AG10803 (cell line): ENCODE data around the gene HIPK1.
"Not testable (repeated sequence)": the region's sequence is repeated elsewhere in the genome, so short reads cannot be mapped to it uniquely, and the experiment has no call there.

ENCODE experiments used
- DNase-seq: peaks from one replicate; pipeline ENCODE4 v3.0.0; 2010; ENCODE audit warnings: low read depth
- H3K4me3 ChIP-seq: 2 replicates; pipeline ENCODE4 v1.5.1; 2011; ENCODE audit warnings: mild to moderate bottlenecking, low read length, control low read depth
- TF ChIP-seq, protein P1 (sequence below): conservative IDR thresholded peaks from 2 replicates; pipeline ENCODE4 v1.5.1; 2011; ENCODE audit warnings: mild to moderate bottlenecking, low read length, control low read depth, inconsistent platforms

HIPK1 gene

DNA sequence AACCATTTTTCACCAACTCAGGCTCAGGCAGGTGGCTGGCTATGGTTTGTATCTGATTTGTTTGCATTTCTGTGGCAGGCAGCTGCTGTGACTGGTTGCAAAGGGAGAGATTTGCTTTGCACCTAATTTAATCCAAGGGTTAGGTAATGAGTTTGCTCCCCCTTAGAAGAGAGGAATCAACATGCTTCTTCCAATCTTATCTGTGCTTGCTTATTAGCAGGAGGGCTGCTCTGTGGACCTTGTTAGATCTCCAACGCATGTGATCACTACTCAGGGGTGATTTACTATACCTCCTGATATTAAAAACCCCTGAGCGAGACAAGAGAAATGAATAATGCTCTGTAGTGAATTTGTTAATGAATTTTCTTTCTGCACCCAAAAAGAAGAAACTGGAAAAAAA lies 70.7 kb downstream of the HIPK1 start:
- H3K4me3 ChIP-seq, result no peak overlapping the region
- TF ChIP-seq, protein P1, sequence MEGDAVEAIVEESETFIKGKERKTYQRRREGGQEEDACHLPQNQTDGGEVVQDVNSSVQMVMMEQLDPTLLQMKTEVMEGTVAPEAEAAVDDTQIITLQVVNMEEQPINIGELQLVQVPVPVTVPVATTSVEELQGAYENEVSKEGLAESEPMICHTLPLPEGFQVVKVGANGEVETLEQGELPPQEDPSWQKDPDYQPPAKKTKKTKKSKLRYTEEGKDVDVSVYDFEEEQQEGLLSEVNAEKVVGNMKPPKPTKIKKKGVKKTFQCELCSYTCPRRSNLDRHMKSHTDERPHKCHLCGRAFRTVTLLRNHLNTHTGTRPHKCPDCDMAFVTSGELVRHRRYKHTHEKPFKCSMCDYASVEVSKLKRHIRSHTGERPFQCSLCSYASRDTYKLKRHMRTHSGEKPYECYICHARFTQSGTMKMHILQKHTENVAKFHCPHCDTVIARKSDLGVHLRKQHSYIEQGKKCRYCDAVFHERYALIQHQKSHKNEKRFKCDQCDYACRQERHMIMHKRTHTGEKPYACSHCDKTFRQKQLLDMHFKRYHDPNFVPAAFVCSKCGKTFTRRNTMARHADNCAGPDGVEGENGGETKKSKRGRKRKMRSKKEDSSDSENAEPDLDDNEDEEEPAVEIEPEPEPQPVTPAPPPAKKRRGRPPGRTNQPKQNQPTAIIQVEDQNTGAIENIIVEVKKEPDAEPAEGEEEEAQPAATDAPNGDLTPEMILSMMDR, result no peak
- DNase-seq, result no peak

DNA sequence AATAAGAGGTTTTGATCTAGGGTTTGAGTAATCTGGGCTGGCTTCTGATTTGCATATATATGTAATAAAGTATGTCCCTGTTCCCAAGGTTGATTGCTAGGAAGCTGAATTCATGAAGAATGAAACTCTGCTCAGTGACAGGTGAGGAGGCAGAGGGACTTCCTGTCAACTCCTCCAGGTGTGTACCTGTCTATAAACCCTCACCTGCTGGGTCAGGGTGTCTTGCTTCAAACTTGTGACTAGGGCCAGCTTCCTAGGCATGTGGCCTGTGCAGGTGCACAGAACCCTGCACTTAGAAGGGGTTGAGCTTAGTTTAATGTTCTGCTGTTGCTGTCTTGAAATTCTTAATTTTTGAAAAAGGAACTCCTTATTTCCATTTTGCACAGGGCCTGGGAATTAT lies 71.3 kb downstream of the HIPK1 start:
- TF ChIP-seq, protein P1, result no peak
- no peak overlapping the region for H3K4me3 ChIP-seq
- DNase-seq, result no peak

DNA sequence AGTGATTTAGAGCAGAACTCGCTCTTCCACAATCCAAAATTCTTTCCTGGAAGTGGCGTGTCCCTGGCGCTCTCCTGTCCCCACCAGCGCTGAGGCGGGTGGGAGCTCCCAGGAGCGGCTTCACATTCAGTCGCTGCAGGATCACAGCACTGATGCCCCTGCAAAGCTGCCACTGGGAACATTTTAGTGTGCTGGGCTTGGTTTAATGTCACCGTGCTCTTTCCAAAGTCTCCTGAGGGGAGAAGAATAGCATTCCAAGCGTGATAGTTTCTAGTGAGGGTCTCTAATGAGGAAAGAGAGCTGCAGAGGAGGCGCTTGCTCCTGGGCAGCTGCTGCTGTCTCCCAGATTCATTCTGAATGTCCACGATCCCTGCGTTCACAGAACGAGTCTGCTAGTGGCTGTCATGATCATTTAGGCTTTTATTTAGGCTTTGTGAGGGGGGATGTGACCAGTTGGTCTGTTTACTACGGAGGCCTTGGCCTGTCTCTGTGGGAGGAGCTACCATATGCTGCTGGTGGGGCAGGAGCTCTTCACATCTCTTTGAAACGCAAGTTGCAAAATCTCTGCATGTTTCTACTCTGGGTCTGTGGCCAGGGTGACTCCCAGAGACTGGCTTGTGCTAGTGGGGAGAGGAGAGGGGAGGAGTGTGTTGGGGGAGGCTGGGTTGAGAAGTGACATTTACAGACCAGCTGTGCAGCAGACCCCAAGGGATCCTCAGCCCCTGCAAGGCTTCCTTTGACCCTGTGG lies 73.5 kb downstream of the HIPK1 start:
- TF ChIP-seq, protein P1, result no peak
- no peak overlapping the region; the same call in 1 of the 2 replicates for H3K4me3 ChIP-seq
- DNase-seq, result peak; percentile 81

DNA sequence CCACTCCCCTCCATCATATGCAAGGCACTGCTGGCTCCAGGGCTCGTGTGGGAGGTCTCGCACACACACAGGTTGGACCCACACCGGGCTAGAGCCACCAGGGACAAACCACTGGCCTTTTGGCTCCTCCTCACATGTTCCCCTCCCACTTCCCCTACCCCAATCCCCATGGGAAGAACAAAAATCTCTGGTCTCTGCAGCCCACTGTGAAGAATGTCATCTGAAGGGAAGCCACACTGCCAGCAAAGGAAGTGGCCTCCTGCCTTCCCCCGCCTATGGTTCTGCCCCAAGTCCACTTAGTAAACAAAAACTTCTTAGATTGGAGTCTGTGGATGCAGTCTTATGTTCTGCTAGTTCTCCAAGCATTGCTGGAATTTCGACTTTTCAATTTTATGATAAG lies 74.3 kb downstream of the HIPK1 start:
- no peak overlapping the region for H3K4me3 ChIP-seq
- no peak for DNase-seq
- TF ChIP-seq, protein P1, result no peak

DNA sequence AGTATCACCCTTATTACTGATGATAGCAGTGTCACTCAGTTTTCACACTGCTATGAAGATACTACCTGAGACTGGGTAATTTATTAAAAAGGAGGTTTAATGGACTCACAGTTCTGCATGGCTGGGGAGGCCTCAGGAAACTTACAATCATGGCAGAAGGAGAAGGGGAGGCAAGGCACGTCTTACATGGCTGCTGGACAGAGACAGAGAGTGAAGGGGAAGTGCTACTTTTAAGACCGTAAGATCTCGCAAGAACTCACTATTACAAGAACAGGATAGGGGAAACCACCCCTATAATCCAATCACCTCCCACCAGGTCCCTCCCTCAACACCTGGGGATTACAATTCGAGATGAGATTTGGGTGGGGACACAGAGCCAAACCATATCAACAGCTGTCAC lies 77.7 kb downstream of the HIPK1 start:
- not testable (repeated sequence) for H3K4me3 ChIP-seq, DNase-seq

DNA sequence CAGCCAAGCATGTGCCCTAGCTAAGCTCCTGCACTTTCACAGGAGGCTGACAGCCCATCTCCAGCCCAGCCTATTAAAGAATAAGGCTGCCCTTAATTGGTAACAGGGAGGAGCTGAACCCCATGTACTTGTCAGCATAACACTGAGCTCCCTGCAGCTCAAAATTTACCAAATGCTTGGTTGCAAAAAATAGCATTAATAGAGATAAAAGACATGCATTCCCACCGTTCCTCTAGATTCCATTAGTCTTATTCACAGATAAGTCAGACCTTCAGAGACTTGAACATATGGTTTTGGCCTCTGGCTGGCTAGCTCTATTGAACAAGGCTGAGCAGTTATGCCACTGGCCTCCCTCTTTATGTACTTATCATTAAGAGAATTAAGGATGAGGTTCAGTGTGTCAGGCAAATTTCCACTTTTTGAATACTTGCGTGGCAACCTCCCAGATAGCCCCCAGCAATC lies 79.4 kb downstream of the HIPK1 start:
- TF ChIP-seq, protein P1, result no peak
- H3K4me3 ChIP-seq, result no peak overlapping the region
- DNase-seq, result peak; percentile 53

DNA sequence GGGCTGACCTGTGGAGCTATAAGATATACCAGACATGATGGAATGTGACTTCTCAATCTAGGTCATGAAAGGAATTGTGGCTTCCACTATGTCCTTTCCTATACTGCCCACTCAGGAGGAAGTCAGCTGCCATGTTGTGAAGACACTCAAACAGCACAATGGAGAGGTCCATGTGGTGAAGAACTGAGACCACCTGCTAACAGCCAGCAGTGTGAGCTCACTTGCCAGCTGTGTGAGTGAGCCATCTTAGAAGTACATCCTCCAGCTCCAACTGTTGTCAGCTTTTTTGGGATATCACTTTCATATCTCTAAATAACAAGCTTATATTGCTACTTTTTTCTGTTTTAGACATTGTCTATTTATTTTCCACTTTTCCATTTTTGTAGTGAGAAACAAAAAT lies 79.9 kb downstream of the HIPK1 start:
- TF ChIP-seq, protein P1, result no peak
- no peak overlapping the region for H3K4me3 ChIP-seq
- no peak for DNase-seq
